Neural crest cell (in vitro differentiated cells): ENCODE results near the gene NFKB2. TPM values are rescaled to one million over a fixed set of nuclear protein-coding genes. Genes with fewer than 3 reads are reported as not detected.

Source experiments
- DNase-seq: peaks from one replicate; pipeline ENCODE4 v3.0.0; 2021; ENCODE audit warnings: low read depth, mixed read lengths, low spot score
- H3K27ac Mint-ChIP-seq: one replicate; pipeline ENCODE4 v1.8.0; 2021; ENCODE audit warnings: mild to moderate bottlenecking, mixed read lengths; ENCODE audit not compliant: unreplicated experiment
- H3K27me3 Mint-ChIP-seq: 2 replicates; pipeline ENCODE4 v1.8.0; 2021; ENCODE audit warnings: low read depth, mild to moderate bottlenecking, mixed read lengths
- H3K36me3 Mint-ChIP-seq: 2 replicates; pipeline ENCODE4 v1.8.0; 2021; ENCODE audit warnings: low read depth, mild to moderate bottlenecking, mixed read lengths
- H3K4me1 Mint-ChIP-seq: 2 replicates; pipeline ENCODE4 v1.8.0; 2021; ENCODE audit warnings: mixed read lengths
- H3K4me3 Mint-ChIP-seq: one replicate; pipeline ENCODE4 v1.8.0; 2021; ENCODE audit warnings: mild to moderate bottlenecking, mixed read lengths
- H3K9me3 Mint-ChIP-seq: 2 replicates; pipeline ENCODE4 v1.8.0; 2021; ENCODE audit warnings: mixed read lengths
- CTCF ChIP-seq: fragments of 200-600 bp; sonication (generic); conservative IDR thresholded peaks from 2 replicates; pipeline ENCODE4 v1.5.0; 2021; ENCODE audit warnings: antibody characterized with exemption, mild to moderate bottlenecking
- total RNA-seq: library from RNA; stranded (reverse); gene quantifications from 2 replicates; pipeline ENCODE4 v1.2.1, GENCODE V29; 2021

The NFKB2 gene
- total RNA-seq, 1 donor from 2014 or later, result 26.1 TPM

GRCh38 chr10:102379383-102379782 is 16.1 kb upstream of the NFKB2 start:
- no peaks in the 10 kb centered on the region for H3K4me1 Mint-ChIP-seq
- no peak overlapping the region for H3K4me3 Mint-ChIP-seq
- DNase-seq, result no peak
- no peaks in the 10 kb centered on the region for H3K27me3 Mint-ChIP-seq
- H3K9me3 Mint-ChIP-seq, result no peaks in the 10 kb centered on the region
- H3K36me3 Mint-ChIP-seq, result peaks cover 2% of the 10 kb centered on the region
- H3K27ac Mint-ChIP-seq, result no peak overlapping the region
- no peak for TF ChIP-seq CTCF

GRCh38 chr10:102381983-102382382 is 13.5 kb upstream of the NFKB2 start:
- Mint-ChIP-seq H3K4me1 (peaks cover 6% of the 10 kb centered on the region), H3K27ac (no peak overlapping the region), H3K36me3 (peaks cover 2% of the 10 kb centered on the region), H3K4me3 (no peak overlapping the region), H3K9me3 (no peaks in the 10 kb centered on the region), H3K27me3 (no peaks in the 10 kb centered on the region)
- TF ChIP-seq CTCF, result no peak
- no peak for DNase-seq

GRCh38 chr10:102382871-102383270 is 12.6 kb upstream of the NFKB2 start:
- no peak for TF ChIP-seq CTCF
- no peaks in the 10 kb centered on the region for H3K9me3 Mint-ChIP-seq

GRCh38 chr10:102384053-102384452 is 11.5 kb upstream of the NFKB2 start:
- Mint-ChIP-seq H3K36me3 (peaks cover 2% of the 10 kb centered on the region), H3K27me3 (peaks cover 3% of the 10 kb centered on the region), H3K27ac (no peak overlapping the region), H3K4me3 (no peak overlapping the region), H3K9me3 (no peaks in the 10 kb centered on the region), H3K4me1 (peaks cover 6% of the 10 kb centered on the region)
- peak; percentile 41 for TF ChIP-seq CTCF
- no peak for DNase-seq

More at GRCh38 chr10:102382871-102383270, 12.6 kb upstream of the NFKB2 start:
- peaks cover 2% of the 10 kb centered on the region for H3K36me3 Mint-ChIP-seq
- no peak overlapping the region for H3K27ac Mint-ChIP-seq
- no peak overlapping the region for H3K4me3 Mint-ChIP-seq
- DNase-seq, result no peak
- H3K27me3 Mint-ChIP-seq, result no peaks in the 10 kb centered on the region
- H3K4me1 Mint-ChIP-seq, result peaks cover 6% of the 10 kb centered on the region

GRCh38 chr10:102384606-102385429 is 10.7 kb upstream of the NFKB2 start:
- Mint-ChIP-seq H3K4me3 (no peak overlapping the region), H3K27me3 (peaks cover 4% of the 10 kb centered on the region), H3K36me3 (peaks cover 2% of the 10 kb centered on the region), H3K27ac (peak overlapping the region; percentile 40), H3K4me1 (peaks cover 6% of the 10 kb centered on the region), H3K9me3 (no peaks in the 10 kb centered on the region)
- no peak for TF ChIP-seq CTCF
- no peak for DNase-seq
